Skeletal muscle cell (primary cell): ENCODE measurements around the gene USP44.
"Not testable (repeated sequence)": the region's sequence is repeated elsewhere in the genome, so short reads cannot be mapped to it uniquely, and the experiment has no call there.

Experiments used
- DNase-seq: peaks from one replicate; pipeline ENCODE4 v3.0.0-alpha.2; 2010; ENCODE audit warnings: low read depth
- H3K4me3 ChIP-seq: 2 replicates; pipeline ENCODE4 v1.5.1; 2011; ENCODE audit warnings: low read depth, mild to moderate bottlenecking, control low read depth, low read length, moderate library complexity

USP44 gene

DNA sequence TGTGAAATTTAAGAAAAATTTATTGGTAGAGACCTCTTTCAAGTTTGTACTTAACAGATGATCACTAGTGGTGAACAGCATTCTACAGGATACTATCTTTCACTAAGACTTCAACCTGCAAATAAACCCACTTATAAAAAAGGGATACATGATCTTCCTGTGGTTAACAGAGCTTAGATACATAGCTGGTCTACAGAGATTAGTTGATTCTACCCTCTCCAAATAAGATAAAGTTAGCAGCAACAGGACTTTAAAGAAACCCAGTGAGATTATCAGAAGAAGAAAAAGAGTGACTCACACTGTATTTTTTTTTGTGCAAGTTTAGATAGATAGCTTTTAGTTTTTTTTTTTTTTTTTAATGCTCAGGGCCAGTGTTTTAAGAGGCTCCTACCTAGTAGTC, 34.5 kb downstream of the USP44 start:
- no peak for DNase-seq
- no peak overlapping the region for H3K4me3 ChIP-seq

GRCh38 chr12:95515197-95515596, 36.1 kb downstream of the USP44 start:
- DNase-seq = no peak

DNA sequence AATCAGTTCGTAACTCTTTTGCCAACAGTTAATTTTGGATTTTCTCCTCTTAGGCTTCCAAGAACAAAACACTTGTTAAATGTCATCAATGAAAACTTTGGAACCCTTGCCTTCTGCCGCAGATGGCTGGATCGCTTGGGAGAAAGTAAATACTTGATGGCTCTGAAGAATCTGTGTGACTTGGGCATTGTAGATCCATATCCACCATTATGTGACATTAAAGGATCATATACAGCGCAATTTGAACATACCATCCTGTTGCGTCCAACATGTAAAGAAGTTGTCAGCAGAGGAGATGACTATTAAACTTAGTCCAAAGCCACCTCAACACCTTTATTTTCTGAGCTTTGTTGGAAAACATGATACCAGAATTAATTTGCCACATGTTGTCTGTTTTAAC, 37.7 kb downstream of the USP44 start:
- DNase-seq = no peak
- H3K4me3 ChIP-seq = no peak overlapping the region

More at GRCh38 chr12:95515197-95515596, 36.1 kb downstream of the USP44 start:
- H3K4me3 ChIP-seq = no peak overlapping the region

GRCh38 chr12:95511977-95512376, 39.3 kb downstream of the USP44 start:
- no peak overlapping the region for H3K4me3 ChIP-seq
- no peak for DNase-seq

GRCh38 chr12:95509300-95509699, 42.0 kb downstream of the USP44 start:
- no peak for DNase-seq
- no peak overlapping the region for H3K4me3 ChIP-seq

- DNase-seq = no peak
- no peak overlapping the region for H3K4me3 ChIP-seq
Measured at GRCh38 chr12:95506707-95507523, 44.4 kb downstream of the USP44 start.

DNA sequence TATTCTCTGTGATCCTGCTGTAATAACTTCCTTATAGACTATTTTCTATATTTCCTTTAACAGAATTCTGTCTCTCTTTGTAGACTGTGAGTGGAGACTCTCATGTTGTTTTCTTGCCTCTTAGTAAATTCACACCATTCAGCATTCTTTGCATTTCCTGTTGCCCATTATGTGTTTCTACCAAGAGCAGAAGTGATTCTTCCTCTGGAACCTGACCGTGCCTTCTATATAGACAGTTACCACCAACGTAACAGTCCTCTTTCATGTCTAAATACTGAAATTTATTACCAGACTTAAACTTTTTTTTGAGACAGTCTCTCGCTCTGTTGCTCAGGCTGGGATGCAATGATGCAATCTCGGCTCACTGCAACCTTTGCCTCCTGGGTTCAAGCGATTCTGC, 46.2 kb downstream of the USP44 start:
- no peak for DNase-seq
- no peak overlapping the region for H3K4me3 ChIP-seq

DNA sequence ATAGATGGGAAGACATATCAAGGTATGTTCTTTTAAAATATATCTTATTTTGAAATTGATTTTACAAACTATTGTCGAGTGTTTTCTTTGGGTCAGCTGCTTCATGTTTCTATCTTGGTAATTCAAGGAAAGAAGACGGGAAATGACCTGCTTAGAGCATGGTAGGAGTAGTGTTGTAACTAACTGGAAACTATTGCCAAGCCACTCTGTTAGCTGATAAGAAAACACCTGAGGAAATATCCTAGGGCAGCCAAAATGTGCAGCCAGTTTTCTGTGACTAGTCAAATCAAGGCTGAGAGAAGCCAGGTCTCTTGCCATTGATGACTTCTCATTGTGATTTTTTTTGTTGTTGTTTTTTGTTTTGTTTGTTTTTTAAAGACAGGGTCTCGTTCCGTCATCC, 47.1 kb downstream of the USP44 start:
- no peak for DNase-seq
- no peak overlapping the region for H3K4me3 ChIP-seq

- no peak overlapping the region for H3K4me3 ChIP-seq
- no peak for DNase-seq
Measured at GRCh38 chr12:95499772-95500171, 51.5 kb downstream of the USP44 start.

DNA sequence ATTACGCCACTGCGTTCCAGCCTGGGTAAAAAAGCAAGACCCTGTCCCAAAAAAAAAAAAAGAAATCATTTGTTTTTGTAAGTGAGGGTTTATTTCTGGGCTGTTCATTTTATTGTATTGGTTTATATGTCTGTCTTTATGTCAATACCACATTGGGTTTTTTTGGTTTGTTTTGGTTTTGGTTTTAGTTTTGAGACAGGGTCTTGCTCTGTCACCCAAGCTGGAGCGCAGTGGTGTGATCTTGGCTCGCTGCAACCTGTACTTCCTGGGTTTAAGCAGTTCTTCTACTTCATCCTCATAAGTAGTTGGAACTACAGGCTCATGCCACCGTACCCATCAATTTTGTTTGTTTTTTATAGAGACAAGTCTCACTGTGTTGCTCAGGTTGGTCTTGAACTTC, 52.3 kb downstream of the USP44 start:
- no peak for DNase-seq
- H3K4me3 ChIP-seq = no peak overlapping the region

GRCh38 chr12:95497031-95497430, 54.2 kb downstream of the USP44 start:
- no peak overlapping the region for H3K4me3 ChIP-seq

DNA sequence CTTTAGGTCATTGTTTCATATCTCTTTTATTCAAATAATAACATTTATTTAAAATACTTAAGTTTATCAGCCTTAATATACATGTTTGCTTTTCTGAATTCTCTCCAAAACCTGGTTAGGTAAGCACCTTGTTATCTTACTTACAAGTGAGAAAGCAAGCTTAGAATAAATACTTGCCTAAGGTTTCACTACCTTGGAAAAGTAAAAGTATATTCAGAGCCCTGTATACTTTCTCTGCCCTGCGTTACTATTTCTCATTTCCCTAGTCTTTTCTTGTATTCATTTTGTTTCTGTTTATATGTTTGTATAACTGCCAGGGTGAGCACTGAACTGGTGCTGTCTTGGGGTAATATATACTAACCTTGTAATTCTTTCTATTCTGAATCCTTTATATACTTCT, 55.8 kb downstream of the USP44 start:
- no peak overlapping the region for H3K4me3 ChIP-seq
- DNase-seq = no peak

More at GRCh38 chr12:95497031-95497430, 54.2 kb downstream of the USP44 start:
- no peak for DNase-seq

DNA sequence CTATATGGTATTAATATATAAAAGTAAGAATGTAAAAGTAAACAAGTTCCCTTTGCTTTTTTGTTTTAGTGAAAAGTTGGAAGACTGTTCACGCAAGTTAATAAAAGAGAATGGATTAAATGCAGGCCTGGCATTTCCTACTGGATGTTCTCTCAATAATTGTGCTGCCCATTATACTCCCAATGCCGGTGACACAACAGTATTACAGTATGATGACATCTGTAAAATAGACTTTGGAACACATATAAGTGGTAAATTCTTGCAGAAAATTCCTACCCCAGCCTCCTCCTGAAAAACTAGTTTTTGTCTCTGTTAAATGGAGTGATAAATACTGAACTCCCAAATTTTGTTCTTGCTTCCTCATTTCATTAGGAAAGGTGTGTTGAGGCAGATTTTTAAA, 56.4 kb downstream of the USP44 start:
- H3K4me3 ChIP-seq = no peak overlapping the region
- DNase-seq = no peak

DNA sequence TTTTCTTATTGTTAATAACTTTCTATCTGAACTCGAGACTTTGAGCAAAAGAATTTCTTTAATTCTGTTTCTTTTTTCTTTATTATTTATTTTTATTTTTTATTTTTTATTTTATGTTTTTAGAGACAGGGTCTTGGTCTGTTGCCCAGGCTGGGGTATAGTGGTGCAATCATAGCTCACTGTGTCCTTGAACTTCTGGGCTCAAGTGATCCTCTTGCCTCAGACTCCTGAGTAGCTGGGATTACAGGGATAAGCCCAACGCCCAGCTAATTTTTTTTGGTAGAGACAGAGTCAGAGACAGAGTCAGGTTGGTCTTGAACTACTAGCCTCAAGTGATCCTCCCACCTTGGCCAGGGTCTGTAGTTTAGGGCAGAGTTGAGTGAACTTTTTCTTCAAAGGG, 58.8 kb downstream of the USP44 start:
- DNase-seq = no peak
- H3K4me3 ChIP-seq = no peak overlapping the region

- no peak for DNase-seq
- H3K4me3 ChIP-seq = no peak overlapping the region
Measured at GRCh38 chr12:95487024-95487423, 64.3 kb downstream of the USP44 start.

DNA sequence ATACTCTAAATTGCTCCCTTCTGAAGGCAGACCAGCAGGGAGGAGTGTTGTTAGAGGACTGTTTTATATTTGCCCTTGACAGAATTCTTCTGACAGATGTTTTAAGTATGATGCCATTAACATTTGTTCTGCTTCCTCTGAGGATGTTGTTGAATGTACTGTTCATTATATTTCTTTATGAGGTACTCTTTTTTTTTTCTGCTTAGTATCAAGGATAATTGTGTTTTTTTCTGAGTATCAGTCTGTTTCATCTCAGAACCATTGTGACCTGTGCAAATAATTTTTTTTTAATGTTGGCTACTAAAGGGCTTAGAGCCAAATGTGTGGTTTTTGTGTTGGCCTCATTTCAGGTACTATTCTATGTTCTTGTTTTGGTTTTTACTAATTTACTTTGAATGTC, 66.8 kb downstream of the USP44 start:
- no peak overlapping the region for H3K4me3 ChIP-seq
- no peak for DNase-seq

- not testable (repeated sequence) for H3K4me3 ChIP-seq, DNase-seq
Measured at GRCh38 chr12:95482564-95482963, 68.7 kb downstream of the USP44 start.

- no peak overlapping the region for H3K4me3 ChIP-seq
- DNase-seq = no peak
Measured at GRCh38 chr12:95481888-95482287, 69.4 kb downstream of the USP44 start.

DNA sequence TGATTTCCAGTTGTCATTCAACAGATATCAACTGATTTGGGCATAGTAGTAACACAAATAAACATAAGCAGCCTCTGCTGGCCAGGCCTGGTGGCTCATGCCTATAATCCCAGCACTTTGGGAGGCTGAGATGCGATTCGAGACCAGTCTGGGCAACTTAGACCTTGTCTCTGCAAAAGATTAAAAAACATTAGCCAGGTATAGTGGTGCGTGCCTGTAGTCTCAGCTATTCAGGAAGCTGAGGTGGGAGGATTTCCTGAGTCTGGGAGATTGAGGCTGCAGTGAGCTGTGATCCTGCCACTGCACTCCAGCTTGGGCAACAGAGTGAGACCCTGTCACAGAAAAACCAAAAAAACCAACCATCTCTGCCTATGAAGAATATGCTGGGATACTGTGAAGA, 70.2 kb downstream of the USP44 start:
- no peak for DNase-seq
- H3K4me3 ChIP-seq = no peak overlapping the region

DNA sequence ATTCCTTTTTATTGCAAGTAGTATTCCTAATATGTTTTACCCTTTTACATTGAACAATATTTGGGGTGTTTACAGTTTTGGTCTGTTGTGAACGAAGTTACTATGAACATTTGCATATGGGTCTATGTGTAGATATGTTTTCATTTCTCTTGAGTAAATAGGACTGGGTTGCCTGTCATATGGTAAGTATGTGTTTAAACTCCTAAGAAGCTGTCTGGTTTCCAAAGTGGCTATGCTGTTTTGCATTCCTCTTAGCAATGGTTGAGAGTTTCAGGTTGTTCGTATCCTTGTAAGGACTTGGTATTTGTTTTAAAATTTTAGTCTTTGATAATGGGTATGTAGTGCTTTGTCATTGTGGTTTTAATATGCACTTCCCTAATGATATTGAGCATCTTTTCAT, 71.0 kb downstream of the USP44 start:
- no peak for DNase-seq

GRCh38 chr12:95474660-95474958, 76.7 kb downstream of the USP44 start:
- peak overlapping the region; percentile 88 for H3K4me3 ChIP-seq
- DNase-seq = no peak

More for the DNA sequence above, 71.0 kb downstream of the USP44 start:
- H3K4me3 ChIP-seq = no peak overlapping the region
